ENCODE results near the gene POU2AF2. TPM values are rescaled to one million over a fixed set of nuclear protein-coding genes. Genes with fewer than 3 reads are reported as not detected.

POU2AF2 gene, protein sequence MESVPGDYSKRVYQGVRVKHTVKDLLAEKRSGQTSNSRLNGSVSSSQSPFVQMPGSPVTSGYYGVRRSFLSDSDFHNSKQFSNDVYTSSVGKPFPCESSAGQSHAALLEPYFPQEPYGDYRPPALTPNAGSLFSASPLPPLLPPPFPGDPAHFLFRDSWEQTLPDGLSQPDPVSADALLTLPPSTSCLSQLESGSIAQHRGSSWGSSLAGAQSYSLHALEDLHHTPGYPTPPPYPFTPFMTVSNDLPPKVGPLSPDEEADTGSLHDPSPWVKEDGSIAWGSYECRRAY
- total RNA-seq, result 1 to 10 TPM in 2 of 4 donors, not detected in 2; 1.9 to 4.4 TPM

DNA sequence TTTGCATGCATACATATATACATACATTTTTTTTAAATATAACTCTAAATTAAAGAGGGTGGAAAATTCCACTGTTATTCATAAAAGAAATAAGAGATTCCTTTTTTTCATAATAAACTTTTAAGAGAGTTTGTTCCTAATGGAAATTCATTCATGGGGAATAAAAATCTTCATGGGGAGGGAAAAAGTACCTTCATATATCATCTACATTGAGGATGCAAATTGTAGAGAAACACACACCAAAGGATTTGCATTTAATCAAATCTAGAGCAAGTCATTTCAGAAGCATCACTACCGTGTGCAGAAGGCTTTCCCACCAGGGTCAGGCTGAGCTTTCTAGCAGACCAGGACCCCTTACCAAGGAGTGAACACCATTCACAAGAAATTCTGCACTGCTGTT lies at the start of gene POU2AF2:
POU2AF2 (plus strand) TSS at position 301 of the 400 bp plus-strand sequence. CDS start 129 bp downstream, outside the sequence.
- intact Hi-C loops (cut with DNase I; ENCODE audit: low total_unique reads) (no loop called here), in situ Hi-C loops (cut with MboI; ENCODE audit: low pct_ligation_motif_present in 1 of 4, low pct_unique_long_range_greater_than_20kb in 1 of 4, low sequenced_read_pairs in 3 of 4) (loop anchor here (25.0 kb wide), 3 partner anchors 783 to 1058 kb away; partner anchors contain the start of gene FDX1 (in 1 of the 4))
- Histone ChIP-seq H3K4me3 (no peak within 1 kb of the TSS), H3K4me1 (no peaks in the 10 kb centered on the region), H3K27ac (no peak within 1 kb of the TSS), H3K9me3 (no peaks in the 10 kb centered on the region), H3K36me3 (no peaks in the 10 kb centered on the region), H3K27me3 (peaks cover 10% of the 10 kb centered on the region)
- 76 to 100% methylated on average over 1 of the region's 1 CpG for WGBS, 2 donors (ENCODE audit: low coverage in 1 of 2)
- DNase-seq, result no peak
- no peak for TF ChIP-seq EP300 (IDR thresholded peaks at IDR 0.05; ENCODE audit: low read depth)
- TF ChIP-seq, protein P1, sequence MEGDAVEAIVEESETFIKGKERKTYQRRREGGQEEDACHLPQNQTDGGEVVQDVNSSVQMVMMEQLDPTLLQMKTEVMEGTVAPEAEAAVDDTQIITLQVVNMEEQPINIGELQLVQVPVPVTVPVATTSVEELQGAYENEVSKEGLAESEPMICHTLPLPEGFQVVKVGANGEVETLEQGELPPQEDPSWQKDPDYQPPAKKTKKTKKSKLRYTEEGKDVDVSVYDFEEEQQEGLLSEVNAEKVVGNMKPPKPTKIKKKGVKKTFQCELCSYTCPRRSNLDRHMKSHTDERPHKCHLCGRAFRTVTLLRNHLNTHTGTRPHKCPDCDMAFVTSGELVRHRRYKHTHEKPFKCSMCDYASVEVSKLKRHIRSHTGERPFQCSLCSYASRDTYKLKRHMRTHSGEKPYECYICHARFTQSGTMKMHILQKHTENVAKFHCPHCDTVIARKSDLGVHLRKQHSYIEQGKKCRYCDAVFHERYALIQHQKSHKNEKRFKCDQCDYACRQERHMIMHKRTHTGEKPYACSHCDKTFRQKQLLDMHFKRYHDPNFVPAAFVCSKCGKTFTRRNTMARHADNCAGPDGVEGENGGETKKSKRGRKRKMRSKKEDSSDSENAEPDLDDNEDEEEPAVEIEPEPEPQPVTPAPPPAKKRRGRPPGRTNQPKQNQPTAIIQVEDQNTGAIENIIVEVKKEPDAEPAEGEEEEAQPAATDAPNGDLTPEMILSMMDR (IDR thresholded peaks at IDR 0.05), result no peak
- no peak for TF ChIP-seq POLR2AphosphoS5 (IDR thresholded peaks at IDR 0.05)
- no peak for TF ChIP-seq POLR2A (IDR thresholded peaks at IDR 0.05)

DNA sequence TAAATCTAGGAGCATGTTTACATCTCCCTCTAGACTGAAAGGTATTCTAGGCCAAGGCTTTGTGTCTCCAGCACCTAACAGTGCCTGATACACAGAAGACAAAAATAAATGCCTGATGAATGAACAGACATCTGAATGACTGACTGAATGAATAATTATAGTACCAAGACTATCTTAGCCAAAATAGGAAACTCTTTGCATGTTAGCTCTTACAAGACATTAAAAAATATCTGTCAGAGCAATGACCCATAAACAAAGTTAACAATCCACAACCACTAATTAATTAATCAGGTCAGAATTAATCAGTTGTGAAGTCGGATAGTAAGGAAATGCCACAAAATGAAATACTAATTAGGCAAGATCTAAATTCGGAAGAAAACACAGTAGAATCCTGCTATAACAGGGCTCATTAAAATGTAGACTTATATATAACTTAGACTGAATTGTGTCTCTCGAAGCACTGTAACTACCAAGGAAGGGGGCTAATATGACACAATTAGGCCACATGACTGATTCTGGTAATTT lies 45.5 kb upstream of the POU2AF2 start:
- no peaks in the 10 kb centered on the region for H3K27me3 ChIP-seq
- intact Hi-C loops (cut with DNase I; ENCODE audit: low total_unique reads) (no loop called here), in situ Hi-C loops (cut with MboI; ENCODE audit: low pct_ligation_motif_present in 1 of 4, low pct_unique_long_range_greater_than_20kb in 1 of 4, low sequenced_read_pairs in 3 of 4) (no loop called here)
- H3K4me3 ChIP-seq, result no peak overlapping the region
- TF ChIP-seq POLR2A (IDR thresholded peaks at IDR 0.05) (no peak), EP300 (IDR thresholded peaks at IDR 0.05; ENCODE audit: low read depth) (no peak), POLR2AphosphoS5 (IDR thresholded peaks at IDR 0.05) (no peak)
- TF ChIP-seq, protein P1 (IDR thresholded peaks at IDR 0.05), result no peak
- no peaks in the 10 kb centered on the region for H3K4me1 ChIP-seq
- no peaks in the 10 kb centered on the region for H3K9me3 ChIP-seq
- 61 to 62% methylated on average over 3 of the region's 3 CpGs for WGBS, 2 donors (ENCODE audit: low coverage in 1 of 2)
- DNase-seq, result no peak
- H3K36me3 ChIP-seq, result no peaks in the 10 kb centered on the region
- H3K27ac ChIP-seq, result no peak overlapping the region

DNA sequence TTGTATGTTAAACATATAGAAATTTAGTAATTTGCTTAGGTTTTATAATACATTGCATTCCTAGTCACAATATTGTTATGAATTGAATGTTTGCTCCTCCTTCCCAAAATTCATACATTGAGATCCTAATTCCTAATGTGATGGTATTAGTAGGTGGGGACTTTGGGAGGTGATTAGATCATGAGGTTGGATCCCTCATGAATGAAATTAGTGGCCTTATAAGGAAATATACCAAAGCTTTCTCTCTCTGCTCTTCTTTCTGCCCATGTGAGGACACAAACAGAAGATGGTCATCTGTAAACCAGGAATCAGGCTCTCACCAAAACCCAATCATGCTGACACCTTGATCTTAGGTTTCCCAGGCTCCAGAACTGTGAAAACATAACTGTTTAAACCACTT lies 41.3 kb upstream of the POU2AF2 start:
- Histone ChIP-seq H3K27me3 (no peaks in the 10 kb centered on the region), H3K9me3 (no peaks in the 10 kb centered on the region)
- intact Hi-C loops (cut with DNase I; ENCODE audit: low total_unique reads), result no loop called here

DNA sequence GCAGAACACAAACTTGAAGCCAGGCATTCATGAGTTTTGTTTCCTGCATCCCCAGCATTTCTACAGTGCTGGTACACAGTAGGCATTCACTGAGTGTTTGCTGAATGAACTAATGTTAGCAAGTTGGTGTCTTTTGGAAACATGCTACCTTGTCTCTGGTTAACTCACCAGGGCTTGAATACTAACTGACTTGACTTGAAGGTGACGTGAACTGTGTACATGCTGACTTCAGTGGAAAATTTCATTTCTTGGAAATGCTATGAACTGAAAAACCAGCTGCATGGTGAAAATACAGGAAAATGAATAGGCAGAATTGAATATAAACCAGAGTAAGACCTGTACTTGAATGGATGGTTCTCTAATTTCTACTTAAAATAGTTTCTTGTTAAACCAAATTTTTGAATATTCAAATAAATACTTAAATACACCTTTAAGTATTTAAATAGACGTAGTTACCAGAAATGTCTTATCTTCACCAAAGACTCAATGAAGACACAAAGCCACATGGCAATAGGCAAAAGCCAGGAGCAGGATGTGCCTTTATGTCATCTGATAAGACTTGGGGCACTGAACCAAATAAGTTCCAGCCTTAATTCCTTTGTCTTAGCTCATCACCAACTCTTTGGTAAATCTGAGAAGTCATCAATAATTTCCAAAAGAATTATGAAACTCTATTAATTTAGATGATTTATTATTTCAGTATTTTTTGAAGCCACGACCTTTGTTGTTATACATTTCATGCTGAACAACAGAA lies 39.7 kb upstream of the POU2AF2 start:
- Histone ChIP-seq H3K36me3 (no peaks in the 10 kb centered on the region), H3K9me3 (no peaks in the 10 kb centered on the region), H3K27me3 (no peaks in the 10 kb centered on the region), H3K4me1 (no peaks in the 10 kb centered on the region), H3K27ac (no peak overlapping the region), H3K4me3 (no peak overlapping the region)
- DNase-seq, result no peak
- TF ChIP-seq POLR2AphosphoS5 (IDR thresholded peaks at IDR 0.05), result no peak
- TF ChIP-seq POLR2A (IDR thresholded peaks at IDR 0.05), result no peak
- intact Hi-C loops (cut with DNase I; ENCODE audit: low total_unique reads) (no loop called here), in situ Hi-C loops (cut with MboI; ENCODE audit: low pct_ligation_motif_present in 1 of 4, low pct_unique_long_range_greater_than_20kb in 1 of 4, low sequenced_read_pairs in 3 of 4) (no loop called here)
- WGBS, 2 donors (ENCODE audit: low coverage in 1 of 2), result 79 to 82% methylated on average over 1 to 3 of the region's 3 CpGs

More for the DNA sequence above, 41.3 kb upstream of the POU2AF2 start:
- H3K27ac ChIP-seq, result no peak overlapping the region
- no peaks in the 10 kb centered on the region for H3K36me3 ChIP-seq
- H3K4me1 ChIP-seq, result no peaks in the 10 kb centered on the region
- in situ Hi-C loops (cut with MboI; ENCODE audit: low pct_ligation_motif_present in 1 of 4, low pct_unique_long_range_greater_than_20kb in 1 of 4, low sequenced_read_pairs in 3 of 4), result no loop called here
- no peak overlapping the region for H3K4me3 ChIP-seq
- no peak for DNase-seq
- no peak for TF ChIP-seq POLR2AphosphoS5 (IDR thresholded peaks at IDR 0.05)
- TF ChIP-seq POLR2A (IDR thresholded peaks at IDR 0.05), result no peak
- TF ChIP-seq EP300 (IDR thresholded peaks at IDR 0.05; ENCODE audit: low read depth), result no peak

DNA sequence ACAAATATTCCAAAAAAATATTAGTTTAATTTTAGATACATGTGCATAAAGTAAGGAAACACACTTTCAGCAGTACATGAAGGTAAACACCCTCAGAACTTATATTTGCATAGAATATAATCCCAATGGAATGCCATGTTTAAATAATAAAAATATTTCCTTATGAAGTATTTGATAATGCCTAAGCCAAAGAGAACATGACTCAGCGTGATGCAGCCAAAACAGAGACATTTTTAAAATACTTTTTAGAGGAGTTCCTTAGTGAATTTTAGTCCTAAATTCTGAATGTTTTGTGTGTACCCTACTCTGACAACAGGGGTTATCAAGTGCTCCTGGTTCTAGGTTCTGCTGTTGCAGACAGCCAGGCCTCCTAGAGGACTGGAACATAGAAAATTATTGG lies 39.1 kb upstream of the POU2AF2 start:
- Histone ChIP-seq H3K9me3 (no peaks in the 10 kb centered on the region), H3K4me1 (no peaks in the 10 kb centered on the region), H3K27me3 (no peaks in the 10 kb centered on the region), H3K36me3 (no peaks in the 10 kb centered on the region), H3K4me3 (no peak overlapping the region), H3K27ac (no peak overlapping the region)
- WGBS, 2 donors (ENCODE audit: low coverage in 1 of 2), result 38 to 57% methylated on average over 1 of the region's 1 CpG
- in situ Hi-C loops (cut with MboI; ENCODE audit: low pct_ligation_motif_present in 1 of 4, low pct_unique_long_range_greater_than_20kb in 1 of 4, low sequenced_read_pairs in 3 of 4) (no loop called here), intact Hi-C loops (cut with DNase I; ENCODE audit: low total_unique reads) (no loop called here)
- TF ChIP-seq, protein P1 (IDR thresholded peaks at IDR 0.05), result no peak
- TF ChIP-seq POLR2A (IDR thresholded peaks at IDR 0.05) (no peak), EP300 (IDR thresholded peaks at IDR 0.05; ENCODE audit: low read depth) (no peak), POLR2AphosphoS5 (IDR thresholded peaks at IDR 0.05) (no peak)
- DNase-seq, result no peak

Measured in transverse colon (tissue), 4 donors.